ENCODE measurements around the gene ERBB4.

GRCh38 chr2:211495339-211495738, 1043.3 kb downstream of the ERBB4 start:
- TF ChIP-seq ARNTL (CRISPR knock-in tag; IDR thresholded peaks at IDR 0.05; ENCODE audit: borderline replicate concordance, low read depth) (no peak), ZFP3 (CRISPR knock-in tag; IDR thresholded peaks at IDR 0.05) (no peak), OSR1 (CRISPR knock-in tag; IDR thresholded peaks at IDR 0.05) (no peak), PATZ1 (CRISPR knock-in tag; IDR thresholded peaks at IDR 0.05; ENCODE audit: borderline replicate concordance) (no peak), ZFP30 (CRISPR knock-in tag; IDR thresholded peaks at IDR 0.05) (no peak)

Data from SK-N-SH treated with all-trans-retinoic acid at 6 μM for 48 hours (cell line).